ENCODE results near the gene DHRSX. TPM values are rescaled to one million over a fixed set of nuclear protein-coding genes. Genes with fewer than 3 reads are reported as not detected.

DHRSX gene
- total RNA-seq, 2 donors from 2014 or later: 19.9 to 21.9 TPM

- DNase-seq (ENCODE audit: low spot score): no peak
- no peak overlapping the region for H3K27ac ChIP-seq
These were observed 50.1 kb downstream of the DHRSX start for GRCh38 chrX:2450681-2451080.

GRCh38 chrX:2449135-2449886, 51.5 kb downstream of the DHRSX start:
- H3K36me3 ChIP-seq: no peaks in the 10 kb centered on the region
- no peaks in the 10 kb centered on the region for H3K9me3 ChIP-seq
- H3K27me3 ChIP-seq: no peaks in the 10 kb centered on the region
- no peak overlapping the region for H3K4me3 ChIP-seq
- TF ChIP-seq CTCF (IDR thresholded peaks at IDR 0.05): no peak
- DNase-seq (ENCODE audit: low spot score): no peak
- H3K27ac ChIP-seq: no peak overlapping the region
- H3K4me1 ChIP-seq: peaks cover 0 to 4% of the 10 kb centered on the region in 2 donors

More at GRCh38 chrX:2450681-2451080, 50.1 kb downstream of the DHRSX start:
- Histone ChIP-seq H3K4me1 (peaks cover 0 to 4% of the 10 kb centered on the region in 2 donors), H3K9me3 (no peaks in the 10 kb centered on the region), H3K27me3 (no peaks in the 10 kb centered on the region), H3K4me3 (no peak overlapping the region), H3K36me3 (no peaks in the 10 kb centered on the region)
- TF ChIP-seq CTCF (IDR thresholded peaks at IDR 0.05): no peak

DNA sequence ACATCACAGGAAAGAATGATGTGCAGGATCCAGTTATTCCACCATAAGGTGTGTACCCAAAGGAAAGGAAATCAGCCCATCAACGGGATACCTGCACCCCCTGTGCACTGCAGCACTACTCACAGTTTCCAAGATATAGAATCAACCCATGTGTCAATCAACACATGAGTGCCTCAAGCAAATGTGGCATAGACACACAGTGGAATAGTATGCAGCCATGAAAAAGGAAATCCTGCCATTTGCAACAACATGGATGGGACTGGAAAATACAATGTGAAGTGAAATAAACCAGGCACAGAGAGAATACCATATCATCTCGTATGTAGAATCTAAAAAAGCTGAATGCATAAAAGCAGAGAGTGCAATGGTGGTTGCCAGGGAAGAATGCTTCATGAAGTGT, 53.3 kb downstream of the DHRSX start:
- DNase-seq (ENCODE audit: low spot score): no peak
- Histone ChIP-seq H3K27me3 (no peaks in the 10 kb centered on the region), H3K27ac (no peak overlapping the region), H3K9me3 (no peaks in the 10 kb centered on the region), H3K4me1 (peaks cover 0 to 4% of the 10 kb centered on the region in 2 donors), H3K4me3 (no peak overlapping the region), H3K36me3 (no peaks in the 10 kb centered on the region)
- TF ChIP-seq CTCF (IDR thresholded peaks at IDR 0.05): no peak

DNA sequence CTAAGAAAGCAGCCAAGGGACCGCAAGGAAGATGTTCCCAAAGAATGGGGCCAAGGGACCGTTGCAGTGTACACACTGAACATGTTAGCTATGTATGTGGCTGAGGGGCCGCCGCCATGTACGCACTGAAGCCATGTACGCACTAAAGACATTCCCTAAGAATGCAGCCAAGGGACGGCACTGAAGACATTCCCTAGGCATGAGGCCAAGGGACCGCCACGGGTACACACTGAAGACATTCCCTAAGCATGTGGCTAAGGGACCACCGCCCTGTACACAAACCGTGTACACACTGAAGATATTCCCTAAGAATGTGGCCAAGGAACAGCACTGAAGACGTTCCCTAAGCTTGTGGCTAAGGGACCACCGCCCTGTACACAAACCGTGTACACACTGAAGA, 54.0 kb downstream of the DHRSX start:
- no peaks in the 10 kb centered on the region for H3K36me3 ChIP-seq
- H3K9me3 ChIP-seq: no peaks in the 10 kb centered on the region
- H3K4me3 ChIP-seq: no peak overlapping the region
- no peak for DNase-seq (ENCODE audit: low spot score)
- no peak for TF ChIP-seq CTCF (IDR thresholded peaks at IDR 0.05)
- no peak overlapping the region for H3K27ac ChIP-seq
- H3K4me1 ChIP-seq: peaks cover 0 to 4% of the 10 kb centered on the region in 2 donors
- no peaks in the 10 kb centered on the region for H3K27me3 ChIP-seq

GRCh38 chrX:2445662-2446623, 54.8 kb downstream of the DHRSX start:
- no peak for DNase-seq (ENCODE audit: low spot score)
- Histone ChIP-seq H3K4me3 (no peak overlapping the region), H3K9me3 (no peaks in the 10 kb centered on the region), H3K36me3 (no peaks in the 10 kb centered on the region), H3K4me1 (no peaks in the 10 kb centered on the region), H3K27ac (no peak overlapping the region), H3K27me3 (no peaks in the 10 kb centered on the region)
- no peak for TF ChIP-seq CTCF (IDR thresholded peaks at IDR 0.05)

All from right atrium auricular region (tissue), 2 donors.